Measurements from ENCODE around the gene LTBP3. TPM values are rescaled to one million over a fixed set of nuclear protein-coding genes. Genes with fewer than 3 reads are reported as not detected.
A peak's percentile ranks its signal among the peaks of the same experiment; 100 is the strongest.
"Not testable (repeated sequence)": the region's sequence is repeated elsewhere in the genome, so short reads cannot be mapped to it uniquely, and the experiment has no call there.

LTBP3 gene
- total and polyA plus RNA-seq, 10 donors: 20.6 to 137 (median 87.5) TPM

GRCh38 chr11:65516135-65516968, 41.8 kb downstream of the LTBP3 start:
- no peaks in the 10 kb centered on the region for H3K9me3 ChIP-seq
- no peaks in the 10 kb centered on the region for H3K36me3 ChIP-seq
- no peaks in the 10 kb centered on the region for H3K4me1 ChIP-seq
- no peaks in the 10 kb centered on the region for H3K27me3 ChIP-seq (replicated peaks in 1 of 7)
- no peak overlapping the region for H3K4me3 ChIP-seq
- H3K27ac ChIP-seq: no peak overlapping the region
- 72 to 76% (median 74%) methylated on average over 5 of the region's 5 CpGs for WGBS, 5 donors
- intact Hi-C loops (cut with DNase I; ENCODE audit: low total_unique reads): no loop called here
- DNase-seq: no peak
- no peak for TF ChIP-seq POLR2A (IDR thresholded peaks at IDR 0.05)
- TF ChIP-seq, protein P1, sequence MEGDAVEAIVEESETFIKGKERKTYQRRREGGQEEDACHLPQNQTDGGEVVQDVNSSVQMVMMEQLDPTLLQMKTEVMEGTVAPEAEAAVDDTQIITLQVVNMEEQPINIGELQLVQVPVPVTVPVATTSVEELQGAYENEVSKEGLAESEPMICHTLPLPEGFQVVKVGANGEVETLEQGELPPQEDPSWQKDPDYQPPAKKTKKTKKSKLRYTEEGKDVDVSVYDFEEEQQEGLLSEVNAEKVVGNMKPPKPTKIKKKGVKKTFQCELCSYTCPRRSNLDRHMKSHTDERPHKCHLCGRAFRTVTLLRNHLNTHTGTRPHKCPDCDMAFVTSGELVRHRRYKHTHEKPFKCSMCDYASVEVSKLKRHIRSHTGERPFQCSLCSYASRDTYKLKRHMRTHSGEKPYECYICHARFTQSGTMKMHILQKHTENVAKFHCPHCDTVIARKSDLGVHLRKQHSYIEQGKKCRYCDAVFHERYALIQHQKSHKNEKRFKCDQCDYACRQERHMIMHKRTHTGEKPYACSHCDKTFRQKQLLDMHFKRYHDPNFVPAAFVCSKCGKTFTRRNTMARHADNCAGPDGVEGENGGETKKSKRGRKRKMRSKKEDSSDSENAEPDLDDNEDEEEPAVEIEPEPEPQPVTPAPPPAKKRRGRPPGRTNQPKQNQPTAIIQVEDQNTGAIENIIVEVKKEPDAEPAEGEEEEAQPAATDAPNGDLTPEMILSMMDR (IDR thresholded peaks at IDR 0.05 in 8 of 11, conservative IDR thresholded peaks at IDR 0.05 in 3 of 11): no peak
- TF ChIP-seq POLR2AphosphoS5 (IDR thresholded peaks at IDR 0.05): no peak

- intact Hi-C loops (cut with DNase I; ENCODE audit: low total_unique reads): not testable (repeated sequence)
- WGBS, 5 donors: 95 to 98% (median 98%) methylated on average over 3 of the region's 3 CpGs
- DNase-seq: peak; percentile 44
These were observed 45.8 kb downstream of the LTBP3 start for GRCh38 chr11:65512311-65512710.

DNA sequence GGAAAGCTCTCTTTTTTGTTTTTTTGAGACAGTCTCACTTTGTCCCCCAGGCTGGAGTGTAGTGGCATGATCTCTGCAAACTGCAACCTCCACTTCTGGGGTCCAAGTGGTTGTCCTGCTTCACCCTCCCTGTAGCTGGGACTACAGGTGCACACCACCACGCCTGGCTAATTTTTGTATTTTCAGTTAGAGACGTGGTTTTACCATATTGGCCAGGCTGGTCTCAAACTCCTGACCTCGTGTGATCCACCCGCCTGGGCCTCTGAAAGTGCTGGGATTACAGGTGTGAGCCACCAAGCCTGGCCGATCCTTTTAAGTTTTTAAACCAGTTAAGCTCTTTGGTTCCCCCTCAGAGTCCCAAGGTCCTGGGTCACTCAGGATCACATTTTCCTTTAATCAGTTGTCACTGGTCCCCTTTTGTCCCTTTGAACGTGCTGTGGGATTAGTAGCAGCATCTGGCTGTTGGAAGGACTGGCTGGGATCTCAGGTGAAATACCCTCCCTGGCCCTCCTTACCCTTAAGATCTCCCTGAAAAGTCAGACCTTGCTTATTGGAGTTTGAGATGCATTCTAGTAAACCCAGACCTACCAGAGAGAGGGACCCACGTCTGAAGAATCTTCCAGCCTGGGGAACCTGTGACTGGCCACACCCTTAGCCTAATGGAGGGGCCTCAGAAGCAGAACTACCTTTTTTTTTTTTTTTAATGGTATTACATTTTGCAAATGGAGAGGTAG, 51.2 kb downstream of the LTBP3 start:
- intact Hi-C loops (cut with DNase I; ENCODE audit: low total_unique reads): loop anchor here (5.0 kb wide), 2 partner anchors 75 to 135 kb away; no protein-coding TSS in a partner anchor
- WGBS, 5 donors: 17 to 32% (median 21%) methylated on average over 7 of the region's 7 CpGs
- TF ChIP-seq, protein P1 (IDR thresholded peaks at IDR 0.05 in 8 of 11, conservative IDR thresholded peaks at IDR 0.05 in 3 of 11): no peak
- TF ChIP-seq POLR2AphosphoS5 (IDR thresholded peaks at IDR 0.05) (peak; percentile 36 to 93 (median 70)), POLR2A (IDR thresholded peaks at IDR 0.05) (peak in 2 of 3 donors; percentile 0 to 66)
- no peak for DNase-seq
- H3K27me3 ChIP-seq (replicated peaks in 1 of 7): no peaks in the 10 kb centered on the region
- H3K27ac ChIP-seq: peak overlapping the region; percentile 63 to 100 (median 98)
- no peaks in the 10 kb centered on the region for H3K9me3 ChIP-seq
- peaks cover 0 to 53% (median 46%) of the 10 kb centered on the region in 6 donors for H3K36me3 ChIP-seq
- peak overlapping the region in 6 of 8 donors; percentile 13 to 92 (median 76) for H3K4me3 ChIP-seq
- H3K4me1 ChIP-seq: peaks cover 40 to 92% (median 58%) of the 10 kb centered on the region in 6 donors

More at GRCh38 chr11:65512311-65512710, 45.8 kb downstream of the LTBP3 start:
- H3K4me3 ChIP-seq; H3K36me3 ChIP-seq; H3K27ac ChIP-seq; H3K9me3 ChIP-seq; H3K27me3 ChIP-seq (replicated peaks in 1 of 7): not testable (repeated sequence)
- H3K4me1 ChIP-seq: peaks cover 4 to 38% (median 19%) of the 10 kb centered on the region in 6 donors

DNA sequence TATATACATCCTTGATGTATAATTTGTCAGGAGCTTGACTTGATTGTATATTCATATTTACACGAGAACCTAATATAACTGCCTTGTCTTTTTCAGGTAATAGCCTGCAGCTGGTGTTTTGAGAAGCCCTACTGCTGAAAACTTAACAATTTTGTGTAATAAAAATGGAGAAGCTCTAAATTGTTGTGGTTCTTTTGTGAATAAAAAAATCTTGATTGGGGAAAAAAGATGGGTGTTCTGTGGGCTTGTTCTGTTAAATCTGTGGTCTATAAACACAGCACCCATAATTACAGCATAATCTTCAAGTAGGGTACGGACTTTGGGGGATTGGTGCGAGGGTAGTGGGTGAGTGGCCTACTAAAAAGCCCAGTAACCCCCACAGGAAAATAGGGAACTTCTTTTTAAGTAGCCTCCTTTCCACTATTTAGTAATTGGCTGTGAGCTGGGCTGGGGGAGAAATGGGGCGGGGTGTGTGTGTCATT, 51.8 kb downstream of the LTBP3 start:
- H3K4me1 ChIP-seq: peaks cover 40 to 92% (median 58%) of the 10 kb centered on the region in 6 donors
- no peaks in the 10 kb centered on the region for H3K9me3 ChIP-seq
- no peak for DNase-seq
- WGBS, 5 donors: 28 to 42% (median 36%) methylated on average over 4 of the region's 4 CpGs
- H3K36me3 ChIP-seq: peaks cover 0 to 59% (median 50%) of the 10 kb centered on the region in 6 donors
- H3K27me3 ChIP-seq (replicated peaks in 1 of 7): no peaks in the 10 kb centered on the region
- intact Hi-C loops (cut with DNase I; ENCODE audit: low total_unique reads): loop anchor here (5.0 kb wide), 2 partner anchors 74 to 134 kb away; no protein-coding TSS in a partner anchor
- TF ChIP-seq, protein P1 (IDR thresholded peaks at IDR 0.05 in 8 of 11, conservative IDR thresholded peaks at IDR 0.05 in 3 of 11): no peak
- TF ChIP-seq POLR2A (IDR thresholded peaks at IDR 0.05) (peak in 2 of 3 donors; percentile 15 to 47), POLR2AphosphoS5 (IDR thresholded peaks at IDR 0.05) (no peak)
- H3K27ac ChIP-seq: peak overlapping the region; percentile 63 to 100 (median 98)
- H3K4me3 ChIP-seq: peak overlapping the region in 6 of 8 donors; percentile 67 to 92 (median 81)

Data from spleen (tissue), 11 donors.